ENCODE results near the gene KMT2C. TPM values are rescaled to one million over a fixed set of nuclear protein-coding genes. Genes with fewer than 3 reads are reported as not detected.

Gene KMT2C
- total and polyA plus RNA-seq, 10 of the 15 experiments (the other 5 are each of a cell fraction or from before 2014, with no cell fraction given), result 3.3 to 45.2 (median 19.2) TPM

GRCh38 chr7:152435384-152436110, at the start of gene KMT2C (continued):
- TF ChIP-seq YY1 (IDR thresholded peaks at IDR 0.05; ENCODE audit: low read depth, low read length), result peak; percentile 59; the same call in 1 of the 2 replicates
- 0 out of 2 replicates have a peak, but pooled peaks have one; percentile 9 for TF ChIP-seq REST (IDR thresholded peaks at IDR 0.05; ENCODE audit: low read depth, low read length)
- 0 out of 2 replicates have a peak, but pooled peaks have one; percentile 6 for TF ChIP-seq IKZF1 (conservative IDR thresholded peaks at IDR 0.05)
- TF ChIP-seq POU2F2 (IDR thresholded peaks at IDR 0.05; ENCODE audit: borderline replicate concordance, low read depth, low read length), result 0 out of 3 replicates have a peak, but pooled peaks have one; percentile 16
- TF ChIP-seq RAD21 (IDR thresholded peaks at IDR 0.05; ENCODE audit: insufficient read depth, low read depth, low read length), result no peak
- TF ChIP-seq USF2 (IDR thresholded peaks at IDR 0.05; ENCODE audit: borderline replicate concordance, low read depth, low read length), result no peak
- TF ChIP-seq POLR2A (IDR thresholded peaks at IDR 0.05; ENCODE audit: low read depth, low read length), result peak; percentile 62
- TF ChIP-seq SUZ12 (IDR thresholded peaks at IDR 0.05; ENCODE audit: unreplicated experiment), result no peak
- TF ChIP-seq ATF3 (IDR thresholded peaks at IDR 0.05; ENCODE audit: borderline replicate concordance, extremely low read depth, low read depth, low read length), result no peak

All from GM12878 (cell line).